SU-DHL-6 (cell line): Measurements from ENCODE around the gene DDB1.
A peak's percentile ranks its signal among the peaks of the same experiment; 100 is the strongest.

Source experiments
- EZH2phosphoT487 ChIP-seq: fragments of 200-600 bp; sonication (generic), shearing (Covaris generic); conservative IDR thresholded peaks from 2 replicates; pipeline ENCODE4 v1.6.1; 2018; ENCODE audit warnings: mild to moderate bottlenecking, antibody characterized with exemption, low read length, moderate library complexity, mixed read lengths
- TF ChIP-seq, protein P1 (sequence below): fragments of 200-600 bp; sonication (generic); IDR thresholded peaks from one replicate; pipeline ENCODE4 v1.5.1; 2017; ENCODE audit warnings: antibody characterized with exemption, mild to moderate bottlenecking, low read length, moderate library complexity; ENCODE audit not compliant: insufficient read depth, poor library complexity, severe bottlenecking

DNA sequence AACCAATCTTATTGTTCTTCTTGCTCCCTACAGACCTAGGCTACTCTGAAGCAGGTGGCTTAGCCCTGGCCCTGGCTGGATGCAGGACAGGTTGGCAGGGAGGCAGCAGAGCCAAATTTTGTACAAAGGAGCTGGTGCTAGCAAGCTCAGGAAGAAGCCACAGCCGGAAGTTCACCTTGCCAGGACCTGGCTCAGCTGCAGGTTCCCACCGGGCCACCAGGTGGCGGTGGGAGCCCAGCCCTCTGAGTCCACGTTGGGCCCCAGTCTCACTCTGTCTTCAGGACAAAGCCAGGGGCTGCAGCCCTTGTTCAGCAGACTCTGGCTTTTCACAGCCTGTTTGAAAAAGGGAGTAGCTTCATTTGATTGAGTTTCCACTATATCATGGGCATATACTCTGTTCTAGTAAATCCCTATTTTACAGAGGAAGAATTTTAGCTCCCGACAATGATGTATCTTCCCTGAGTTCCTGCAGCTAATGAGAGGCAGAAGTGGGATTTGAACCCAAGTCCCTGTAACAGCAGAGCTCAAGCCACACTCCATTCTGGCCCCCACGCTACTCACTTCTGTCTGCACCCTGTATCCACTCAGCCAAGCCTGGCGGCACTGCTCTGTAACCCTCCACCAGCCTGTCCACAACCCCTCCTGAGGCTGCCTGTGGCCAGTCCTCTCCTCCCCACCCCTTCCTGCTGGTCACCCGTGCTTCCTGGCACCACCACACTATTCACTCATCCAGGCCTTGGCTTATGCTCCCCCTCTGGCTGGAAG, 3.4 kb upstream of the DDB1 start:
- TF ChIP-seq, protein P1, sequence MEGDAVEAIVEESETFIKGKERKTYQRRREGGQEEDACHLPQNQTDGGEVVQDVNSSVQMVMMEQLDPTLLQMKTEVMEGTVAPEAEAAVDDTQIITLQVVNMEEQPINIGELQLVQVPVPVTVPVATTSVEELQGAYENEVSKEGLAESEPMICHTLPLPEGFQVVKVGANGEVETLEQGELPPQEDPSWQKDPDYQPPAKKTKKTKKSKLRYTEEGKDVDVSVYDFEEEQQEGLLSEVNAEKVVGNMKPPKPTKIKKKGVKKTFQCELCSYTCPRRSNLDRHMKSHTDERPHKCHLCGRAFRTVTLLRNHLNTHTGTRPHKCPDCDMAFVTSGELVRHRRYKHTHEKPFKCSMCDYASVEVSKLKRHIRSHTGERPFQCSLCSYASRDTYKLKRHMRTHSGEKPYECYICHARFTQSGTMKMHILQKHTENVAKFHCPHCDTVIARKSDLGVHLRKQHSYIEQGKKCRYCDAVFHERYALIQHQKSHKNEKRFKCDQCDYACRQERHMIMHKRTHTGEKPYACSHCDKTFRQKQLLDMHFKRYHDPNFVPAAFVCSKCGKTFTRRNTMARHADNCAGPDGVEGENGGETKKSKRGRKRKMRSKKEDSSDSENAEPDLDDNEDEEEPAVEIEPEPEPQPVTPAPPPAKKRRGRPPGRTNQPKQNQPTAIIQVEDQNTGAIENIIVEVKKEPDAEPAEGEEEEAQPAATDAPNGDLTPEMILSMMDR, result peak; percentile 80
- no peak for TF ChIP-seq EZH2phosphoT487
